Measurements from ENCODE around the gene FBXO46.
"Not testable (repeated sequence)": the region's sequence is repeated elsewhere in the genome, so short reads cannot be mapped to it uniquely, and the experiment has no call there.

Gene FBXO46

DNA sequence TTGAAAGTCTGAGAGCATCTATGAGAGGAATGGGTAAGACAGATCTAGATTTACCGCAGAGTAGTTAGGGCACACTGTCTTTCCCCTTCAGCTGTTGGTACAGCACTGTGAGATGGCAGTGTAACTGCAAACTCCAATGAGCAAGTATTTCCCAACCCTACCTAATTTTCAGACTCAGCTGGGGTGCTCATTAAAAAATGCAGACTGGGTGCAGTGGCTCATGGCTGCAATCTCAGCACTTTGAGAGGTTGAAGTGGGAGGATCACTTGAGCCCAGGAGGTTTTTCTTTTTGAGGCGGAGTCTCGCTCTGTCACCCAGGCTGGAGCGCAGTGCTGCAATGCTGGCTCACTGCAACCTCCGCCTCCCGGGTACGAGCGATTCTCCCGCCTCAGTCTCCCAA is 25.6 kb downstream of the FBXO46 start:
- H3K27me3 ChIP-seq (ENCODE audit: control insufficient read depth, insufficient read depth, low read length) = no peaks in the 10 kb centered on the region
- H3K9me3 ChIP-seq (ENCODE audit: control insufficient read depth, insufficient read depth, low read length) = no peaks in the 10 kb centered on the region
- no peak overlapping the region for H3K27ac ChIP-seq (ENCODE audit: low read depth, low read length)
- H3K4me1 ChIP-seq (ENCODE audit: control insufficient read depth, insufficient read depth, low read length) = no peaks in the 10 kb centered on the region
- no peak overlapping the region for H3K9ac ChIP-seq (ENCODE audit: low read depth, low read length)
- peaks cover 28% of the 10 kb centered on the region for H3K36me3 ChIP-seq (ENCODE audit: control insufficient read depth, insufficient read depth, low read length)
- no peak overlapping the region for H3K4me3 ChIP-seq (ENCODE audit: low read depth, low read length)

DNA sequence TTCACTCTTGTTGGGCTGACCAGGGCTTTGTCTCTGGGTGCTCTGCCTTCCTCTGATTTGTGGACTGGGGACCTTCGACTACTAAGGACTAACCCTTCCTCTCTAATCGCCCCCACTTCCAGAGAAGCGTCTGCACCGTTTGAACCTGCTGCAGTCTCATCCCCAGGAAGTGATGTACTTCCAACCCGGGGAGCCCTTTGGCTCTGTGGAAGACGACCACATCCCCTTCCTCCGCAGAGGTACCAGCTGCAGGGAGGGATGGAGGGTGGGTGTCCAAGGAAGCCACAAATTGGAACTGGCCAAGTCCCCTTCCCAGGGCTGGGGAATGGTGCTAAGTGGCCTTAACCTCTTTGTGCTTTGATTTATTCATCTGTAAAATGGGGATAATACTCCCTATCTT is 29.0 kb downstream of the FBXO46 start:
- H3K27me3 ChIP-seq (ENCODE audit: control insufficient read depth, insufficient read depth, low read length) = no peaks in the 10 kb centered on the region
- no peak overlapping the region for H3K27ac ChIP-seq (ENCODE audit: low read depth, low read length)
- no peaks in the 10 kb centered on the region for H3K4me1 ChIP-seq (ENCODE audit: control insufficient read depth, insufficient read depth, low read length)
- no peak overlapping the region for H3K4me3 ChIP-seq (ENCODE audit: low read depth, low read length)
- peaks cover 44% of the 10 kb centered on the region for H3K36me3 ChIP-seq (ENCODE audit: control insufficient read depth, insufficient read depth, low read length)
- H3K9me3 ChIP-seq (ENCODE audit: control insufficient read depth, insufficient read depth, low read length) = no peaks in the 10 kb centered on the region
- no peak overlapping the region for H3K9ac ChIP-seq (ENCODE audit: low read depth, low read length)

DNA sequence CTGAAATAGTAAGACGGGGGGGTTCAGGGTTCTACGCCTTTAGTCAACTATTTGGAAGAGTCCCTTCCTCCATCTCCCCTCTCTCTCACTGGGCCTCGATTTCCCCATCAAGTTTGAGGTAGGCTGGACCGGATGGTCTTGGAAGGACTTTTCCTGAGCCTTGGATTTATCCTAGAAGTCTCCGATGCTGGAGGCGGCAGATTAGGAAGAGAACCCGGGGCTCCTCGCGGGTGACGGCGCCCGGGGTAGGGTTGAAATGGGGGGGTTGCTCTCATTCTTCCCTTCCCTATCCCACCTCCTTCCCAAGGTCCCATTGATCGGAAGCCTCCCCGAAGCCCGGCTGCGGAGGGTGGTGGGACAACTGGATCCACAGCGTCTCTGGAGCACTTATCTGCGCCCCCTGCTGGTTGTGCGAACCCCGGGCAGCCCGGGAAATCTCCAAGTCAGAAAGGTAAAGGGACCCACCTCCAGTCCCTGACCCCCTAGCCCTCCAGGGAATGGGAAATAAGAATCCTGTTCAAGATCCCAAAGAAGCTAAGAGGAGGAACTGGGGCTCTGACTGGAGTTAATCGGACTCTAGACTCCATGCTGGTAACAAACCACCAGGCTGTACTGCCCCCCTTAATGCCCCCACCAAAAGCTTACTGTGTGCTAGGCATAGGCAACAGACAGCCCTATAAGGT is 37.4 kb downstream of the FBXO46 start:
- Histone ChIP-seq H3K4me1 (ENCODE audit: control insufficient read depth, insufficient read depth, low read length) (0 out of 2 replicates have a peak, but pooled peaks cover 4% of the 10 kb centered on the region), H3K4me3 (ENCODE audit: low read depth, low read length) (peak overlapping the region; percentile 86), H3K9ac (ENCODE audit: low read depth, low read length) (peak overlapping the region; percentile 82), H3K27ac (ENCODE audit: low read depth, low read length) (peak overlapping the region; percentile 95), H3K36me3 (ENCODE audit: control insufficient read depth, insufficient read depth, low read length) (peaks cover 46% of the 10 kb centered on the region), H3K9me3 (ENCODE audit: control insufficient read depth, insufficient read depth, low read length) (no peaks in the 10 kb centered on the region), H3K27me3 (ENCODE audit: control insufficient read depth, insufficient read depth, low read length) (no peaks in the 10 kb centered on the region)

DNA sequence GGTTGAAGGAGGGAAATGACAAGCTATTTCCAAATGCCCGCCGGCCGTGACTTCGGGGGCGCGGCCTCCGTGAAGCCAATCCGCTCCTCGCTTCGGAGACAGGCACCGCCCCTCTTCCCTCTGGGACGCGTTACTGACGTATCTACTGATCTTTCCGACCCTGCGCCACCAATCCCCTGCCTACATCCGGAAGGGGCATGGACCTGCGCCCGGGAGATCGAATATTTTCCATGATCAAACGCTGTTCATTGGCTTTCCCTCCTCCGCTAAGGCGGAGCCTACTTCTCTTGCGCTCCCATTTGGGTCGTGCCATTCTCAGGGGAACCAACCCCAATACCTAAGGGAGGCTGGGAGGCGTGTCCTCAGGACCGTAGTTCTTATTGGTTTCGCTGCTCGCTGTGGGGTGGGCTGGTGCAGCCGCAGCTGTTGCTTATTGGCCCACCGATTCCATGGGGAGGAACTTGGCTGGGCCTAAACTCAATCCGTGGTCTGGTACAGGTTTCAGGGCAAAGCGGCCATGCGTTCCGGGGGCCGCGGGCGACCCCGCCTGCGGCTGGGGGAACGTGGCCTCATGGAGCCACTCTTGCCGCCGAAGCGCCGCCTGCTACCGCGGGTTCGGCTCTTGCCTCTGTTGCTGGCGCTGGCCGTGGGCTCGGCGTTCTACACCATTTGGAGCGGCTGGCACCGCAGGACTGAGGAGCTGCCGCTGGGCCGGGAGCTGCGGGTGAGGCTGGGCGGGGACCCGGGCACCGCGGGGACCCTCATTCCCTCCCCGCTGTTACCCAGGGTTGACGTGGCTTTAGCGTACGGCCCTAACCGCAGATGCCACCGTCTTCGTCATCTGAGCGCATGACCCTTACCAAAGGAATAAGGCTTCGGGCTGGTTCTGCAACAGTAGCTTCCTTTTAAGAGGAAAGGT is 38.2 kb downstream of the FBXO46 start, which contains the start of gene QPCTL:
Gene QPCTL, plus strand, starts transcription at position 480 of the 919 bp plus-strand sequence. Its CDS starts 38 bp downstream, at position 518.
- H3K36me3 ChIP-seq (ENCODE audit: control insufficient read depth, insufficient read depth, low read length) = peaks cover 46% of the 10 kb centered on the region
- H3K27me3 ChIP-seq (ENCODE audit: control insufficient read depth, insufficient read depth, low read length) = no peaks in the 10 kb centered on the region
- peak within 1 kb of the TSS; percentile 86 for H3K4me3 ChIP-seq (ENCODE audit: low read depth, low read length)
- H3K4me1 ChIP-seq (ENCODE audit: control insufficient read depth, insufficient read depth, low read length) = 0 out of 2 replicates have a peak, but pooled peaks cover 4% of the 10 kb centered on the region
- peak within 1 kb of the TSS; percentile 95 for H3K27ac ChIP-seq (ENCODE audit: low read depth, low read length)
- H3K9me3 ChIP-seq (ENCODE audit: control insufficient read depth, insufficient read depth, low read length) = no peaks in the 10 kb centered on the region
- H3K9ac ChIP-seq (ENCODE audit: low read depth, low read length) = peak within 1 kb of the TSS; percentile 85

DNA sequence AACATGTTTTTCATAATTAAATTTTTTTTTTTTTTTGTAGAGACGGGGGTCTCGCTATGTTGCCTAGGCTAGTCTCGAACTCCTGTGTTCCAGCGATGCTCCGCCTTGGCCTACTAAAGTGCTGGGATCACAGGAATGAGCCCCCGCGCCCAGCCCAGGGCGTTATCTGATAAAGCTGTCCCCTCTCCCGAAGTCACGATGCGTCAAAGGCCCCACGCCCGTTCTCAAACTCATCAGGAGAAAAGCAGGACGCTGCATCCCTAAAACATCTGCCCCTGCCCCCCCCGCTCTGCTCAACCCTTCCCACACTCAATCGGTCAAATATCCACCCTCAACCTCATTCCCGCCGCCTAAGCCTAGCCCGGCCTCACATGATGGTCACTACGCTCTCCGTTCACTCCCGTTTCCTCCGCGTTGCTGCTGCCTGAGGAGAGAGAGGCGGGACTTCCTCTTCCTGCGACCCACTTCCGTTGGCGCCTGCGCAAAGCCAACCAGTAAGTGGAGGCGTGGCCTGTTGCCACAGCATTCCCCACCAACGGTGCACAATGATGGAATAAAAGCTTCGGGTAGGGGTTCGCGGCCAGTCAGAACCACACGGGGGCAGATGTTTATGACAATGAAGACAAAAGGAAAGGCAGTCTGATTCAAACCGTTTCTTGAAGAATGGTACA is 39.0 kb downstream of the FBXO46 start, which contains the start of gene SNRPD2:
Gene SNRPD2, minus strand, starts transcription at position 438 of the 671 bp plus-strand sequence. Its CDS starts 65 bp downstream, at position 373.
- peak within 1 kb of the TSS; percentile 95 for H3K27ac ChIP-seq (ENCODE audit: low read depth, low read length)

DNA sequence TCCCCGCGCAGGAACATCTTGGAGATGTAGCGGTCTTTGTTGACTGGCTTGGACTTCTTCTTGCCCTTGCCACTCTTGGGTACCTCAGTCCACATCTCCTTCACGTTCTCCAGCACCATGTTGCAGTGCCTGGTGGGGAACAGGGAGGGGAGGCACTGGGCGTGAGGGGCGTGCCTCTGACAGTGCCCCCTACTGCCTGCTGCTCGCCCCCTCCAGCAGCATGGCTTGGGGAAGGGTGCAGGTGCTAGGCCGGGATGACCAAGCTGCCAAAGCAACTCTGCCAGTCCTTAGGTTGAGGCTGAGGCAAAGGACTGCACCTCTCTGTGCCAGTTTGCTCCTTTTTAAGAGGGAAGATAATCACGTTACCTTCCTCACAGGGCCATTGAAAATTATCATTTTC is 43.1 kb downstream of the FBXO46 start:
- Histone ChIP-seq H3K27ac (ENCODE audit: low read depth, low read length) (no peak overlapping the region), H3K36me3 (ENCODE audit: control insufficient read depth, insufficient read depth, low read length) (peaks cover 53% of the 10 kb centered on the region), H3K9ac (ENCODE audit: low read depth, low read length) (no peak overlapping the region), H3K9me3 (ENCODE audit: control insufficient read depth, insufficient read depth, low read length) (no peaks in the 10 kb centered on the region), H3K4me1 (ENCODE audit: control insufficient read depth, insufficient read depth, low read length) (no peaks in the 10 kb centered on the region), H3K4me3 (ENCODE audit: low read depth, low read length) (no peak overlapping the region), H3K27me3 (ENCODE audit: control insufficient read depth, insufficient read depth, low read length) (no peaks in the 10 kb centered on the region)

More for the DNA sequence above, 39.0 kb downstream of the FBXO46 start, which contains the start of gene SNRPD2:
- Histone ChIP-seq H3K9me3 (ENCODE audit: control insufficient read depth, insufficient read depth, low read length) (no peaks in the 10 kb centered on the region), H3K4me3 (ENCODE audit: low read depth, low read length) (peak within 1 kb of the TSS; percentile 86), H3K27me3 (ENCODE audit: control insufficient read depth, insufficient read depth, low read length) (no peaks in the 10 kb centered on the region), H3K36me3 (ENCODE audit: control insufficient read depth, insufficient read depth, low read length) (peaks cover 49% of the 10 kb centered on the region), H3K9ac (ENCODE audit: low read depth, low read length) (peak within 1 kb of the TSS; percentile 85), H3K4me1 (ENCODE audit: control insufficient read depth, insufficient read depth, low read length) (0 out of 2 replicates have a peak, but pooled peaks cover 4% of the 10 kb centered on the region)

DNA sequence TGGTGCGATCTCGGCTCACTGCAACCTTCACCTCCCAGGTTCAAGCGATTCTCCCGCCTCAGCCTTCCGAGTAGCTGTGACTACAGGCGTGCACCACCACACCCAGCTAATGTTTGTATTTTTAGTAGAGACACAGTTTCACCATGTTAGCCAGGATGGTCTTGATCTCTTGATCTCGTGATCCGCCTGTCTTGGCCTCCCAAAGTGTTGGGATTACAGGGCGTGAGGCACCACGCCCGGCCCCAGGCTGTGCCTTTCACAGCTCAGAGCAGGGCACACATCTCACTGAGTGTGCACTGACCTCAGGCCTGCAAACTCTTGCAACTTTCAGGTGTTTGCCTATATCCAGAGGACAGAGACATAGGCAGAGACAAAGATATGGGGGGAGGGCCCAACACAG is 45.7 kb downstream of the FBXO46 start:
- H3K27ac ChIP-seq (ENCODE audit: low read depth, low read length); H3K9me3 ChIP-seq (ENCODE audit: control insufficient read depth, insufficient read depth, low read length); H3K4me1 ChIP-seq (ENCODE audit: control insufficient read depth, insufficient read depth, low read length); H3K4me3 ChIP-seq (ENCODE audit: low read depth, low read length); H3K27me3 ChIP-seq (ENCODE audit: control insufficient read depth, insufficient read depth, low read length); H3K9ac ChIP-seq (ENCODE audit: low read depth, low read length): not testable (repeated sequence)
- peaks cover 53% of the 10 kb centered on the region for H3K36me3 ChIP-seq (ENCODE audit: control insufficient read depth, insufficient read depth, low read length)

DNA sequence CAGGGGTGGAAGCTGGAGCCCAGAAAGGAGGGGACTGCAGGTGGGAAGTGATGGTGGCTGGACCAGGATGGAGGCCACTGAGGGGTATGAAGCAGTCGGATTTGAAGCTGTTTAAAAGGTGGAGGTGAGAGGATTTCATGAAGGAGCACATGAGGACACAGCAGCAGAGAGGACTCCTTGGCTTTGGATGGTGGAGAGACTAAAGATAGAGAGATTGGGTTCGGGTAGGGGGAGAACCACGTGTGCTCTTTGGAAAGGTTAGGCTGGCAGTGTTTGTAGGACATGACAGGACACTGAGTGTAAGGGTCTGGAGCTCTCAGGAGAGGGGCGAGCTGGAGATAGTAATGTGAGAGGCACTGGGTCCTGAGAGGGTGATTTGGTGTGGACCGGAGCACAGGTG is 47.8 kb downstream of the FBXO46 start:
- Histone ChIP-seq H3K9ac (ENCODE audit: low read depth, low read length) (no peak overlapping the region), H3K9me3 (ENCODE audit: control insufficient read depth, insufficient read depth, low read length) (no peaks in the 10 kb centered on the region)

DNA sequence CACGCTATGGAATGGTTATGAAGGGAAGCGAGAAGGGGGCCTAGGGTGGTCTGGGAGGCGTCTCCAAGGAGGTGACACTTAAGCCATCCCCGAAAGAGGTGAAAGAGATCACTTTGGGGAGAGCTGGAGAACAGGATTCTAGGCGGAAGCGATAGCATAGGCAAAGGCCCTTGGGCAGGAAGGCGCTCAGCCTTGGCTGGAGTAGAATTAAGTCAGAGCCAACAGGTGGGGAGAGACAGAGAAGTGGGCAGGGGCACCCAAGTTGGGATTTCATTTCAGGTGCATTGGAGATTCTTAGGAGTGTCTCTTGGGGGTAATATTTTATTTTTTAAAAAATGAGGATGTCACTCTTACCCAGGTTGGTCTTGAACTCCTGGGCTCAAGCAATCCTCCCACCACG is 48.6 kb downstream of the FBXO46 start:
- Histone ChIP-seq H3K9me3 (ENCODE audit: control insufficient read depth, insufficient read depth, low read length) (no peaks in the 10 kb centered on the region), H3K4me1 (ENCODE audit: control insufficient read depth, insufficient read depth, low read length) (no peaks in the 10 kb centered on the region), H3K36me3 (ENCODE audit: control insufficient read depth, insufficient read depth, low read length) (peaks cover 31% of the 10 kb centered on the region), H3K27ac (ENCODE audit: low read depth, low read length) (no peak overlapping the region), H3K9ac (ENCODE audit: low read depth, low read length) (no peak overlapping the region), H3K4me3 (ENCODE audit: low read depth, low read length) (peak overlapping the region; percentile 61), H3K27me3 (ENCODE audit: control insufficient read depth, insufficient read depth, low read length) (peaks cover 8% of the 10 kb centered on the region)

More for the DNA sequence above, 47.8 kb downstream of the FBXO46 start:
- Histone ChIP-seq H3K36me3 (ENCODE audit: control insufficient read depth, insufficient read depth, low read length) (peaks cover 39% of the 10 kb centered on the region), H3K4me1 (ENCODE audit: control insufficient read depth, insufficient read depth, low read length) (no peaks in the 10 kb centered on the region), H3K27me3 (ENCODE audit: control insufficient read depth, insufficient read depth, low read length) (peaks cover 8% of the 10 kb centered on the region), H3K4me3 (ENCODE audit: low read depth, low read length) (no peak overlapping the region), H3K27ac (ENCODE audit: low read depth, low read length) (no peak overlapping the region)

DNA sequence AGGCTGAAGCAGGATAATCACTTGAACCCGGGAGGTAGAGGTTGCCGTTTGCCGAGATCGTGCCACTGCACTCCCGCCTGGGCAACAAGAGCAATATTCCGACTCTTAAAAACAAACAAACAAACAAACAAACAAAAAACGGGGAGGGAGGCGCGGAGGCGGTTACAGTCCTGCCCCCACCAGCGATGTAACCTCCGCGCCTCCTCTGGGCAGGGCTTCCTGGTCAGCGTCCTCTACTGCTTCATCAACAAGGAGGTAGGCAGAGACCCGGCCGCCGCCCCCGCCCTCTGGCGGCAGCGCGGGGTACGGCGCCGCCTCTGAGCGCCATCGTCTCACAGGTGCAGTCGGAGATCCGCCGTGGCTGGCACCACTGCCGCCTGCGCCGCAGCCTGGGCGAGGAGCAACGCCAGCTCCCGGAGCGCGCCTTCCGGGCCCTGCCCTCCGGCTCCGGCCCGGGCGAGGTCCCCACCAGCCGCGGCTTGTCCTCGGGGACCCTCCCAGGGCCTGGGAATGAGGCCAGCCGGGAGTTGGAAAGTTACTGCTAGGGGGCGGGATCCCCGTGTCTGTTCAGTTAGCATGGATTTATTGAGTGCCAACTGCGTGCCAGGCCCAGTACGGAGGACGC is 49.2 kb downstream of the FBXO46 start:
- Histone ChIP-seq H3K36me3 (ENCODE audit: control insufficient read depth, insufficient read depth, low read length) (peaks cover 27% of the 10 kb centered on the region), H3K4me1 (ENCODE audit: control insufficient read depth, insufficient read depth, low read length) (0 out of 2 replicates have a peak, but pooled peaks cover 3% of the 10 kb centered on the region), H3K9ac (ENCODE audit: low read depth, low read length) (peak overlapping the region; percentile 24; the same call in 1 of the 2 replicates), H3K27ac (ENCODE audit: low read depth, low read length) (no peak overlapping the region), H3K4me3 (ENCODE audit: low read depth, low read length) (peak overlapping the region; percentile 61), H3K9me3 (ENCODE audit: control insufficient read depth, insufficient read depth, low read length) (no peaks in the 10 kb centered on the region), H3K27me3 (ENCODE audit: control insufficient read depth, insufficient read depth, low read length) (peaks cover 8% of the 10 kb centered on the region)

Data from HUES48 (cell line).